ENCODE results near the gene KCTD5. TPM values are rescaled to one million over a fixed set of nuclear protein-coding genes. Genes with fewer than 3 reads are reported as not detected.
"Not testable (repeated sequence)": the region's sequence is repeated elsewhere in the genome, so short reads cannot be mapped to it uniquely, and the experiment has no call there.

KCTD5 gene
- total RNA-seq, 1 experiment from 2014 or later, result 36.7 TPM

- no peak for TF ChIP-seq CTCF (IDR thresholded peaks at IDR 0.05; ENCODE audit: unreplicated experiment)
- peaks cover 4% of the 10 kb centered on the region for H3K9me3 Mint-ChIP-seq (ENCODE audit: low read depth, unreplicated experiment)
- peaks cover 42% of the 10 kb centered on the region for H3K4me1 Mint-ChIP-seq (ENCODE audit: low read depth, unreplicated experiment)
- BruUV-seq (replicated peaks), result no TSS peak
- DNase-seq, result peak; percentile 15
- H3K4me3 Mint-ChIP-seq (ENCODE audit: low read depth, unreplicated experiment), result peak overlapping the region; percentile 71
- H3K27ac Mint-ChIP-seq (ENCODE audit: unreplicated experiment), result peak overlapping the region; percentile 95
- intact Hi-C loops (cut with micrococcal nuclease; ENCODE audit: unreplicated experiment), result no loop called here
- CTCF ChIA-PET, result interaction anchor here (0.6 to 1.2 kb wide), 3 partner anchors 9 to 469 kb away, joined by 3 to 5 read pairs (median 3); no protein-coding TSS in a partner anchor
- H3K27me3 Mint-ChIP-seq (ENCODE audit: unreplicated experiment), result no peaks in the 10 kb centered on the region
- peaks cover 46% of the 10 kb centered on the region for H3K36me3 Mint-ChIP-seq (ENCODE audit: insufficient read depth, unreplicated experiment)
Observed at GRCh38 chr16:2663553-2664546, 18.5 kb upstream of the KCTD5 start.

GRCh38 chr16:2664574-2664982 is 17.7 kb upstream of the KCTD5 start:
- Mint-ChIP-seq H3K27ac (ENCODE audit: unreplicated experiment) (peak overlapping the region; percentile 95), H3K27me3 (ENCODE audit: unreplicated experiment) (no peaks in the 10 kb centered on the region), H3K36me3 (ENCODE audit: insufficient read depth, unreplicated experiment) (peaks cover 45% of the 10 kb centered on the region), H3K4me3 (ENCODE audit: low read depth, unreplicated experiment) (peak overlapping the region; percentile 71), H3K9me3 (ENCODE audit: low read depth, unreplicated experiment) (peaks cover 4% of the 10 kb centered on the region), H3K4me1 (ENCODE audit: low read depth, unreplicated experiment) (peaks cover 42% of the 10 kb centered on the region)
- CTCF ChIA-PET, result interaction anchor here (0.6 to 1.2 kb wide), 3 partner anchors 9 to 470 kb away, joined by 3 to 5 read pairs (median 3); no protein-coding TSS in a partner anchor
- no peak for TF ChIP-seq CTCF (IDR thresholded peaks at IDR 0.05; ENCODE audit: unreplicated experiment)
- intact Hi-C loops (cut with micrococcal nuclease; ENCODE audit: unreplicated experiment), result no loop called here
- BruUV-seq (replicated peaks), result no TSS peak
- DNase-seq, result peak; percentile 60

GRCh38 chr16:2666671-2667070 is 15.7 kb upstream of the KCTD5 start:
- H3K4me3 Mint-ChIP-seq (ENCODE audit: low read depth, unreplicated experiment); H3K9me3 Mint-ChIP-seq (ENCODE audit: low read depth, unreplicated experiment); H3K27me3 Mint-ChIP-seq (ENCODE audit: unreplicated experiment); BruUV-seq (replicated peaks); CTCF ChIA-PET; DNase-seq; intact Hi-C loops (cut with micrococcal nuclease; ENCODE audit: unreplicated experiment): not testable (repeated sequence)
- Mint-ChIP-seq H3K36me3 (ENCODE audit: insufficient read depth, unreplicated experiment) (peaks cover 38% of the 10 kb centered on the region), H3K27ac (ENCODE audit: unreplicated experiment) (peak overlapping the region; percentile 33), H3K4me1 (ENCODE audit: low read depth, unreplicated experiment) (peaks cover 39% of the 10 kb centered on the region)

GRCh38 chr16:2669587-2669986 is 12.7 kb upstream of the KCTD5 start:
- H3K27me3 Mint-ChIP-seq (ENCODE audit: unreplicated experiment); CTCF ChIA-PET: not testable (repeated sequence)

GRCh38 chr16:2670017-2670416 is 12.3 kb upstream of the KCTD5 start:
- BruUV-seq (replicated peaks); H3K4me3 Mint-ChIP-seq (ENCODE audit: low read depth, unreplicated experiment); intact Hi-C loops (cut with micrococcal nuclease; ENCODE audit: unreplicated experiment); H3K27me3 Mint-ChIP-seq (ENCODE audit: unreplicated experiment); CTCF ChIA-PET; H3K9me3 Mint-ChIP-seq (ENCODE audit: low read depth, unreplicated experiment); H3K27ac Mint-ChIP-seq (ENCODE audit: unreplicated experiment): not testable (repeated sequence)
- peaks cover 53% of the 10 kb centered on the region for H3K36me3 Mint-ChIP-seq (ENCODE audit: insufficient read depth, unreplicated experiment)
- peak; percentile 59 for TF ChIP-seq CTCF (IDR thresholded peaks at IDR 0.05; ENCODE audit: unreplicated experiment)
- peaks cover 26% of the 10 kb centered on the region for H3K4me1 Mint-ChIP-seq (ENCODE audit: low read depth, unreplicated experiment)
- peak; percentile 85 for DNase-seq

More at GRCh38 chr16:2669587-2669986, 12.7 kb upstream of the KCTD5 start:
- H3K27ac Mint-ChIP-seq (ENCODE audit: unreplicated experiment); H3K9me3 Mint-ChIP-seq (ENCODE audit: low read depth, unreplicated experiment); H3K4me3 Mint-ChIP-seq (ENCODE audit: low read depth, unreplicated experiment); DNase-seq; intact Hi-C loops (cut with micrococcal nuclease; ENCODE audit: unreplicated experiment); BruUV-seq (replicated peaks): not testable (repeated sequence)
- Mint-ChIP-seq H3K4me1 (ENCODE audit: low read depth, unreplicated experiment) (peaks cover 30% of the 10 kb centered on the region), H3K36me3 (ENCODE audit: insufficient read depth, unreplicated experiment) (peaks cover 52% of the 10 kb centered on the region)

All from Calu3 (cell line).